Measurements from ENCODE around the gene FBXW10B.
"Not testable (repeated sequence)": the region's sequence is repeated elsewhere in the genome, so short reads cannot be mapped to it uniquely, and the experiment has no call there.

FBXW10B gene

DNA sequence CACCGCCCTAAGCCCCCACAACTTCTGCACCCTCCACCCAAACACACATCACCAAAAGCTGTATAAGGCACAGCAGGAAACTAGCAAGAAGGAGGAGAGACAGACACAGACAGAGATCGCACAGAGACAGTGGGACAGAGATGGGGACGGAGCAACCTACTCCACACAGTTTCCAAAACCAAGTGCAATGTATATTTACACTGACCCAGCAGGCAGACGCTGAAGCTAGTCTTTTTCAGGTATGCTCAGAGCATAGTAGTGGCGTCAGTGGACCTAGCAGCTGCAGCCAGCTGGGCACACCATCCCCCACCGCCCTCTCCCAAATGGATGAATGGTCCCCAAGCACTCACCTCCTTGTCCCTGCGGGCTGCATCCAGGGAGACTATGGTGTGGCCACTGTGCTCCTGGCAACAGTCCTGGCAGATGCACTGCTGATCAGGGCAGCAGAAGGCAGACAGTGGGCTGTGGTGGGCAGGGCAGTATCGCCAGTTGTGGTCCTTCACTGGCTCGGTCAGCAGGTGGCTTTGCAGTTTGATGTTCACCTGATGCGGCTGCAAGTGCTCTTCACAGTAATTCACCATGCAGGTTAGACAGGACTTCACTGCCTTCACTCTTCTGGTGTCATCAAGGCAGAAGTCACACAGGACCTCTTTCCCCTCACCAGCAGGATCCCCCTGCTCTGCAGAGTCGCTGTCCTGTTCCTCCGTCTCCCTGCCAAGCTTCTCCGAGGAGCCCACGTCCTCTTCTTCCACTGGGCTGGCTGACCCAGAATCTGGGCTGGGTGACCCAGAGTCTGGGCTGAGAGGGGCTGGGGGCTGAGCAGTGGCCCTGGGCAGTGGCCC, 31.5 kb upstream of the FBXW10B start:
- Histone ChIP-seq H3K4me1 (ENCODE audit: insufficient read depth, low read length, severe bottlenecking) (no peaks in the 10 kb centered on the region), H3K4me3 (ENCODE audit: low read depth, low read length, poor library complexity, severe bottlenecking) (no peak overlapping the region), H3K9ac (ENCODE audit: low read length) (no peak overlapping the region), H3K27ac (ENCODE audit: low read depth, low read length, poor library complexity, severe bottlenecking) (no peak overlapping the region), H2AFZ (ENCODE audit: low read length) (no peak overlapping the region), H3K27me3 (ENCODE audit: insufficient read depth, low read length) (no peaks in the 10 kb centered on the region), H3F3A (ENCODE audit: insufficient read depth, low read length) (no peaks in the 10 kb centered on the region), H3K4me2 (ENCODE audit: low read length) (no peak overlapping the region), H3K36me3 (ENCODE audit: insufficient read depth, low read length) (no peaks in the 10 kb centered on the region), H3K9me2 (ENCODE audit: low read depth, low read length) (no peaks in the 10 kb centered on the region), H4K20me1 (ENCODE audit: insufficient read depth, low read length) (no peaks in the 10 kb centered on the region), H3K79me2 (ENCODE audit: insufficient read depth, low read length) (no peaks in the 10 kb centered on the region), H3K9me3 (ENCODE audit: low read length) (no peaks in the 10 kb centered on the region)
- no peak for TF ChIP-seq EZH2 (IDR thresholded peaks at IDR 0.05; ENCODE audit: borderline replicate concordance, low read length)
- TF ChIP-seq, protein P1, sequence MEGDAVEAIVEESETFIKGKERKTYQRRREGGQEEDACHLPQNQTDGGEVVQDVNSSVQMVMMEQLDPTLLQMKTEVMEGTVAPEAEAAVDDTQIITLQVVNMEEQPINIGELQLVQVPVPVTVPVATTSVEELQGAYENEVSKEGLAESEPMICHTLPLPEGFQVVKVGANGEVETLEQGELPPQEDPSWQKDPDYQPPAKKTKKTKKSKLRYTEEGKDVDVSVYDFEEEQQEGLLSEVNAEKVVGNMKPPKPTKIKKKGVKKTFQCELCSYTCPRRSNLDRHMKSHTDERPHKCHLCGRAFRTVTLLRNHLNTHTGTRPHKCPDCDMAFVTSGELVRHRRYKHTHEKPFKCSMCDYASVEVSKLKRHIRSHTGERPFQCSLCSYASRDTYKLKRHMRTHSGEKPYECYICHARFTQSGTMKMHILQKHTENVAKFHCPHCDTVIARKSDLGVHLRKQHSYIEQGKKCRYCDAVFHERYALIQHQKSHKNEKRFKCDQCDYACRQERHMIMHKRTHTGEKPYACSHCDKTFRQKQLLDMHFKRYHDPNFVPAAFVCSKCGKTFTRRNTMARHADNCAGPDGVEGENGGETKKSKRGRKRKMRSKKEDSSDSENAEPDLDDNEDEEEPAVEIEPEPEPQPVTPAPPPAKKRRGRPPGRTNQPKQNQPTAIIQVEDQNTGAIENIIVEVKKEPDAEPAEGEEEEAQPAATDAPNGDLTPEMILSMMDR (IDR thresholded peaks at IDR 0.05; ENCODE audit: low read length): no peak

DNA sequence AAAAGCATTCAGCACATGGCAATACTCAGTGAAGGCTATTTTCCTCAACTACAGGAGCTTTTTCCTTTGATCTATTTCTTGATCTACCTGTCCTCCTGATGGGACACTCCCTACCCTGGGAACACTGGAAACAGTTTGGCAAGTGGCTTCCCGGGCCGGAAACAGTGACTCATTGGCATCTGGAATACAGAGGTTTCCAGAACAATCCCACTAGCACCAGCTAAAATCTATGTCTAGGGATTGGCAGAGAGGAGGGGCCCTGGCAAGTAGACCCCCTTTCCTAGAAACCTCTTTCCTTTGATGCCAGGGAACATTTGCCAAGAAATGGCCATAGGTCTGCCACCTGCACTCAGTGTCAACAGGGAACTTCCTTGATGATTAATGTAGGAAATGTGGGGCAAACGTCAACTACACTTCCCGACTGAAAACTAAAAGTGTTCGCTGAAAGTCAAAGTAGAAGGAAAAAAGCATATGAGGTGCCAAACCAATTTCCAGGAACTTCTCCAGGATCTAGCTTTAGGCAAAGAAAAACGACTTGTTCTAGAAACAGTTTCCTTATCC, 30.4 kb upstream of the FBXW10B start:
- no peak for TF ChIP-seq EZH2 (IDR thresholded peaks at IDR 0.05; ENCODE audit: borderline replicate concordance, low read length)
- TF ChIP-seq, protein P1 (IDR thresholded peaks at IDR 0.05; ENCODE audit: low read length): no peak
- Histone ChIP-seq H3K79me2 (ENCODE audit: insufficient read depth, low read length) (no peaks in the 10 kb centered on the region), H3K27ac (ENCODE audit: low read depth, low read length, poor library complexity, severe bottlenecking) (no peak overlapping the region), H4K20me1 (ENCODE audit: insufficient read depth, low read length) (no peaks in the 10 kb centered on the region), H3K9me3 (ENCODE audit: low read length) (no peaks in the 10 kb centered on the region), H3K27me3 (ENCODE audit: insufficient read depth, low read length) (no peaks in the 10 kb centered on the region), H3K4me3 (ENCODE audit: low read depth, low read length, poor library complexity, severe bottlenecking) (no peak overlapping the region), H3K9ac (ENCODE audit: low read length) (no peak overlapping the region), H3K4me1 (ENCODE audit: insufficient read depth, low read length, severe bottlenecking) (no peaks in the 10 kb centered on the region), H3K9me2 (ENCODE audit: low read depth, low read length) (no peaks in the 10 kb centered on the region), H3K4me2 (ENCODE audit: low read length) (no peak overlapping the region), H3F3A (ENCODE audit: insufficient read depth, low read length) (no peaks in the 10 kb centered on the region), H3K36me3 (ENCODE audit: insufficient read depth, low read length) (no peaks in the 10 kb centered on the region), H2AFZ (ENCODE audit: low read length) (no peak overlapping the region)

DNA sequence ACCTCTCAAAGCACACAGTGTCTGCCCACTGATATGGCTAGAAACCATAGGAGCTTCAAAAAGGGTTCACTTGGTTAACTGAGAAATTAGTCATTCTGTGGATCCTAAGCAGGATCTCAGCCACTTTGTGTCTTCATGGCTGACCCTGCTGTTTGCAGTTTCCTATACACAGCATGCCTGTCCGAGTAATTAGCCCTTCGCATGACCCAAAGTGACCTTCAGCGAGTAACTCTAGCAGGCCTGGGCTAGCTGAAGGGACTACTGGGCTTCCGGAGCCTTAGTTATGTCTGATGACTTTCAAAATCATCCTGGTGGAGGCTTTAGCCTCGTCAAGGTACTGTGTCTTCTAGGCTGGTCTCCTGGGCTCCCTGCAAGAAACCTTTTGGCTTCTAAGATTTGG, 28.9 kb upstream of the FBXW10B start:
- Histone ChIP-seq H3K9me2 (ENCODE audit: low read depth, low read length) (no peaks in the 10 kb centered on the region), H3K27me3 (ENCODE audit: insufficient read depth, low read length) (no peaks in the 10 kb centered on the region), H2AFZ (ENCODE audit: low read length) (no peak overlapping the region), H3K79me2 (ENCODE audit: insufficient read depth, low read length) (no peaks in the 10 kb centered on the region), H3K4me1 (ENCODE audit: insufficient read depth, low read length, severe bottlenecking) (no peaks in the 10 kb centered on the region), H3K4me3 (ENCODE audit: low read depth, low read length, poor library complexity, severe bottlenecking) (no peak overlapping the region), H3K4me2 (ENCODE audit: low read length) (no peak overlapping the region), H3K9ac (ENCODE audit: low read length) (no peak overlapping the region), H3F3A (ENCODE audit: insufficient read depth, low read length) (no peaks in the 10 kb centered on the region), H4K20me1 (ENCODE audit: insufficient read depth, low read length) (no peaks in the 10 kb centered on the region), H3K27ac (ENCODE audit: low read depth, low read length, poor library complexity, severe bottlenecking) (no peak overlapping the region), H3K9me3 (ENCODE audit: low read length) (no peaks in the 10 kb centered on the region), H3K36me3 (ENCODE audit: insufficient read depth, low read length) (no peaks in the 10 kb centered on the region)
- TF ChIP-seq EZH2 (IDR thresholded peaks at IDR 0.05; ENCODE audit: borderline replicate concordance, low read length): no peak
- TF ChIP-seq, protein P1 (IDR thresholded peaks at IDR 0.05; ENCODE audit: low read length): no peak

DNA sequence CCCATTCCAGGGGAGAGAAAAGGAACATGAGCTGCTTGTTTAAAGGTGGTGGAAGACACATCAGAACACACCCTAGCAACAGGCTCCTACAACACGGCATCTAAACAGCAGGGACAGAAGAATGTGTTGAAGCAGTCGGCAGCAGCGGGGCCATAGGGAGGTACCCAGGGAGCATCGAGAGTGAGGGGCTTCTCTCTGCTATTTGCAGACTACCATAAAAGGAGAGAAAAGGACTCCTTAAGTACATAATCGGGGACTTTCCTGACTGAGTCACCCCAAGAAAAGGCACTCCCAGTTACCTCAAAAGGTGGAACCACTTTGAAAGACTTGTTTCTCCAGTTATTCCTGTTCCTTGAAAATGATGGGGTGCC, 26.4 kb upstream of the FBXW10B start:
- not testable (repeated sequence) for H3K4me3 ChIP-seq (ENCODE audit: low read depth, low read length, poor library complexity, severe bottlenecking); H2AFZ ChIP-seq (ENCODE audit: low read length); H3K9me2 ChIP-seq (ENCODE audit: low read depth, low read length)

DNA sequence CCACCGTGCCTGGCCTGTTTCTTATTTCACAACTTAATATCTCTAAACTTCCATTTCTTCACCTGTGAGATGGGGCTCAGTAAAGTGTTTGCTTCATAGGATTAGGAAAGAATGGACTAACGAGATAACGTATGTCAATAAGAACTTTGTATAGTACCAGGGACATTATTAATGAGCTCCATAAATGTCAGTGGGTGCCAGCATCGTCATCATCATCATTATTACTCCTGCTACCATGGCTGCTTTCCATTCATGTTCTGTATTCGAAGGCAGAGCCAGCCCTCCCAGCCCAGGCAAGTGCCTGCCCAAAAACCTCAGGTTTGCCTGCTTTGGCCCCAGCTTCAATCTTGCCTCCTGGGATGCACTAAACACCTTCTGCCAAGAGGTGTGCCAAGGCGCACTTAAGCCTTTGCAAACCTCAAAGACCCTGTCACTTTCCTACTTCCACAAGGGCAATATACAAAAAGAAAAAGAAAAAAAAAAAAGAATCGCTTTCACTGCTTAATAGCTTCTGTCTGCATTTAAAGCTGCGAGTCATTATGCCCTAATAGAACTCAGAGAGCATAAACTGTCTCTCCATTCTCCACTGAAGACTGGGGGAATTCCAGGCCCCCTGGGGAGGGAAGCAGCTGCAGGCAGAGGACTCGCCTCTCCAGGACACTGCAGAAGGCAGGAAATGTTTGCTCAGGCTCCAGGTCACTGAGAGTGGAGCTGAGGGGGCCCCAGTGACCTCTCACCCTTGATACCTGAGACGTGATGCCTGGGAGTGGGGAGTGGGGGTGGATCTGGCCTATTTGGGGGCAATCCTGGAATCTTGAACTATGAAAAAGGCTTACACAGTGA, 25.8 kb upstream of the FBXW10B start:
- not testable (repeated sequence) for H2AFZ ChIP-seq (ENCODE audit: low read length); H4K20me1 ChIP-seq (ENCODE audit: insufficient read depth, low read length); H3K9me3 ChIP-seq (ENCODE audit: low read length); H3K4me3 ChIP-seq (ENCODE audit: low read depth, low read length, poor library complexity, severe bottlenecking); H3F3A ChIP-seq (ENCODE audit: insufficient read depth, low read length); H3K4me2 ChIP-seq (ENCODE audit: low read length); H3K9ac ChIP-seq (ENCODE audit: low read length); H3K36me3 ChIP-seq (ENCODE audit: insufficient read depth, low read length); H3K27me3 ChIP-seq (ENCODE audit: insufficient read depth, low read length); H3K9me2 ChIP-seq (ENCODE audit: low read depth, low read length); H3K27ac ChIP-seq (ENCODE audit: low read depth, low read length, poor library complexity, severe bottlenecking); H3K4me1 ChIP-seq (ENCODE audit: insufficient read depth, low read length, severe bottlenecking); H3K79me2 ChIP-seq (ENCODE audit: insufficient read depth, low read length)

More for the DNA sequence above, 26.4 kb upstream of the FBXW10B start:
- H3K27me3 ChIP-seq (ENCODE audit: insufficient read depth, low read length); H3K9ac ChIP-seq (ENCODE audit: low read length); H3K9me3 ChIP-seq (ENCODE audit: low read length); H3F3A ChIP-seq (ENCODE audit: insufficient read depth, low read length); H3K4me2 ChIP-seq (ENCODE audit: low read length); H3K27ac ChIP-seq (ENCODE audit: low read depth, low read length, poor library complexity, severe bottlenecking); H3K79me2 ChIP-seq (ENCODE audit: insufficient read depth, low read length); H3K4me1 ChIP-seq (ENCODE audit: insufficient read depth, low read length, severe bottlenecking); H3K36me3 ChIP-seq (ENCODE audit: insufficient read depth, low read length); H4K20me1 ChIP-seq (ENCODE audit: insufficient read depth, low read length): not testable (repeated sequence)

Data from OCI-LY1 (cell line).